Stimulated activated CD8-positive, alpha-beta memory T cell treated with anti-CD3 and anti-CD28 coated beads, Interleukin-2, amount 100 ng/mL, for 1 hour (primary cell): ENCODE data around the gene MYL11.

Experiments used
- DNase-seq, 2 donors: peaks; one replicate each; pipeline ENCODE4 v3.0.0-alpha.2; 2020; ENCODE audit warnings: low read depth in 2 of 2

Gene MYL11

GRCh38 chr16:30354423-30355143 lies 20.0 kb upstream of the MYL11 start:
- no peak for DNase-seq

GRCh38 chr16:30355144-30355953 lies 19.3 kb upstream of the MYL11 start, which contains the start of gene CD2BP2:
CD2BP2 (minus strand) TSS chr16:30355308; CDS start chr16:30354681, 627 bp downstream.
- peak; percentile 75 to 77 for DNase-seq

GRCh38 chr16:30355954-30356308 lies 18.7 kb upstream of the MYL11 start:
- DNase-seq = no peak

- no peak for DNase-seq
Measured at GRCh38 chr16:30356401-30357084, 18.1 kb upstream of the MYL11 start.

GRCh38 chr16:30357085-30357714 lies 17.4 kb upstream of the MYL11 start:
- no peak for DNase-seq

- DNase-seq = no peak
Measured at GRCh38 chr16:30357715-30358576, 16.7 kb upstream of the MYL11 start.

- DNase-seq = no peak
Measured at GRCh38 chr16:30358577-30358936, 16.0 kb upstream of the MYL11 start.

- DNase-seq = no peak
Measured at GRCh38 chr16:30358990-30359870, 15.4 kb upstream of the MYL11 start.

- no peak for DNase-seq
Measured at GRCh38 chr16:30359871-30360170, 14.8 kb upstream of the MYL11 start.

- DNase-seq = no peak
Measured at GRCh38 chr16:30361180-30361579, 13.4 kb upstream of the MYL11 start.

GRCh38 chr16:30365200-30365599 lies 9.4 kb upstream of the MYL11 start:
- DNase-seq = no peak

GRCh38 chr16:30366511-30366910 lies 8.1 kb upstream of the MYL11 start:
- DNase-seq = no peak

GRCh38 chr16:30367349-30368009 lies 7.1 kb upstream of the MYL11 start:
- DNase-seq = no peak

- no peak for DNase-seq
Measured at GRCh38 chr16:30368122-30368791, 6.3 kb upstream of the MYL11 start.

GRCh38 chr16:30368792-30369090 lies 5.9 kb upstream of the MYL11 start:
- no peak for DNase-seq

GRCh38 chr16:30369091-30369937 lies 5.3 kb upstream of the MYL11 start:
- no peak for DNase-seq

- DNase-seq = no peak
Measured at GRCh38 chr16:30369938-30370455, 4.6 kb upstream of the MYL11 start.
